Large intestine (tissue), 3 donors: ENCODE results near the gene HEXIM2. TPM values are rescaled to one million over a fixed set of nuclear protein-coding genes. Genes with fewer than 3 reads are reported as not detected.
A peak's percentile ranks its signal among the peaks of the same experiment; 100 is the strongest.
"Not testable (repeated sequence)": the region's sequence is repeated elsewhere in the genome, so short reads cannot be mapped to it uniquely, and the experiment has no call there.

Experiments
- DNase-seq, 2 donors: peaks; one replicate each; pipeline versions ENCODE4 v3.0.0 to v3.0.0-alpha.2; 2013
- H3K27ac ChIP-seq: one replicate; pipeline ENCODE4 v1.5.1; 2013; ENCODE audit warnings: low read length
- H3K27me3 ChIP-seq: 2 replicates; pipeline ENCODE4 v1.6.1; 2013; ENCODE audit warnings: low read length; ENCODE audit not compliant: control insufficient read depth, insufficient read depth
- H3K36me3 ChIP-seq: 2 replicates; pipeline ENCODE4 v1.6.1; 2013; ENCODE audit warnings: low read length; ENCODE audit not compliant: control insufficient read depth, insufficient read depth
- H3K4me1 ChIP-seq: one replicate; pipeline ENCODE4 v1.6.1; 2013; ENCODE audit warnings: low read length; ENCODE audit not compliant: control insufficient read depth, insufficient read depth
- H3K4me3 ChIP-seq: one replicate; pipeline ENCODE4 v1.5.1; 2013; ENCODE audit warnings: low read length
- H3K9me3 ChIP-seq: one replicate; pipeline ENCODE4 v1.6.1; 2013; ENCODE audit warnings: mild to moderate bottlenecking, low read depth, low read length, moderate library complexity; ENCODE audit not compliant: control insufficient read depth
- WGBS: methylation state at CpG from one replicate; pipeline ENCODE4 v1.1.5; 2013; ENCODE audit warnings: low lambda C conversion rate; ENCODE audit not compliant: insufficient coverage; 5-methylcytosine and 5-hydroxymethylcytosine counted together
- polyA plus RNA-seq: library from polyadenylated mRNA; unstranded; fragments of 120-200 nt; gene quantifications from one replicate; pipeline ENCODE4 v1.2.1, GENCODE V29; 2013

HEXIM2 gene
- polyA plus RNA-seq, 1 donor: 11.1 TPM

DNA sequence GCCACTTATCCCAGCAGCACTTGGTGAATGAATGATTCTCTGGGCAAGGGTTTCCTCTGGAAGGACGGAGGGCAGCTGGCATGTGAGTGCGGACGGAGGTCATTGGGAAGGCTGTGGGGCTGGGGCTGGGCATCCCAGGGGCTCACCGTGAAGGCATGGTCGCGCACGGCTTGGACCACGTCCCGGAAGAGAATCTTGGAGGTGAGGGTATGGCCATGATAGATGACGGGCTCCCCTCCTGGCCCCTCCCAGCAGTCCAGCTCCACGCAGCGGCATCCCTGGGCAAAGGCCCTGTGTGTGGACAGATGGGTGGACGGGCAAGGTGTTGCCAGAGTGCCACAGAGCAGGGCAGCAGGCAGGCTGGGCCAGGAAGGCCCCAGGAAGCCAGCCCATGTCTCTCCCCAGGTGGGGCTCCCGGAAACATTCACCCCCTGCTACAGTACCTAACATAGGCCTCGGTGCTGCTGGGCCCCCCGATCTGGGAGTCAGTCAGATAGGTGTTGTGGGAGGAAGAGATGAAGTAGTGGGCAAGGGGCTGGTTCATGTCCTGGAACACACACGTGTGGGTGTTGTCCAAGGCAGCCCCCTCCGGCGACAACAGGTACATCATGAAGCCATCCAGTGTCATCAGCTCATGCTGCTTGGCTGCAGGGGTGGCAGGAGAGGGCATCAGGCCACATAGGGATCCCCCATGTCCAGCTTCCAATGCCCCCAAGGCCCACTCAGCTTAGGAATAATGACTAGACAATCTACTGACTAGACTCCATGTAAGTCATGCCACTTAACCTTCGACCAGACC lies 43.6 kb upstream of the HEXIM2 start:
- Histone ChIP-seq H3K4me3 (no peak overlapping the region), H3K27ac (no peak overlapping the region), H3K36me3 (peaks cover 15% of the 10 kb centered on the region), H3K9me3 (no peaks in the 10 kb centered on the region), H3K27me3 (no peaks in the 10 kb centered on the region), H3K4me1 (peaks cover 9% of the 10 kb centered on the region)
- DNase-seq: no peak
- WGBS: no CpG with 5 or more reads among the region's 20 CpGs

DNA sequence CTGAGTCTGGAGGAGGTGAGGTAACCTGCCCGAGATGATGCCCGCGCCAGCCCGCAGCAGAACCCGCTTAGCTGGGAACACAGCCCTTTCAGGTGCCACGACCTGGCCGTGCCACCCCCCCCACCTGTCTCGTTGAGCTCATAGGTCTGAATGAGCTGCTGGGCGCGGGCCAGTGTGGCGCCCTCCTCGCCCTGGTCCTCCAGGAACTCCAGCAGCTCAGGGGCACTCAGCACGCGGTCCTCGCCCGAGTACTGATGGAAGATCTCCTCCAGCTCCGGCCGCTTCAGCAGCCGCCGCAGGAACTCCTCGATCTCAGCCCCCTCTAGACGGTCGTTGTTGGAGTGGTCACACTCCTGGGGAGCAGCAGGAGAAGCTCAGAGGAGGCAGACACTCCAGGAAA lies 43.0 kb upstream of the HEXIM2 start:
- H3K9me3 ChIP-seq: no peaks in the 10 kb centered on the region
- peaks cover 15% of the 10 kb centered on the region for H3K4me1 ChIP-seq
- H3K4me3 ChIP-seq: no peak overlapping the region
- H3K36me3 ChIP-seq: peaks cover 10% of the 10 kb centered on the region
- H3K27ac ChIP-seq: no peak overlapping the region
- no peaks in the 10 kb centered on the region for H3K27me3 ChIP-seq
- no CpG with 5 or more reads among the region's 23 CpGs for WGBS
- no peak for DNase-seq

DNA sequence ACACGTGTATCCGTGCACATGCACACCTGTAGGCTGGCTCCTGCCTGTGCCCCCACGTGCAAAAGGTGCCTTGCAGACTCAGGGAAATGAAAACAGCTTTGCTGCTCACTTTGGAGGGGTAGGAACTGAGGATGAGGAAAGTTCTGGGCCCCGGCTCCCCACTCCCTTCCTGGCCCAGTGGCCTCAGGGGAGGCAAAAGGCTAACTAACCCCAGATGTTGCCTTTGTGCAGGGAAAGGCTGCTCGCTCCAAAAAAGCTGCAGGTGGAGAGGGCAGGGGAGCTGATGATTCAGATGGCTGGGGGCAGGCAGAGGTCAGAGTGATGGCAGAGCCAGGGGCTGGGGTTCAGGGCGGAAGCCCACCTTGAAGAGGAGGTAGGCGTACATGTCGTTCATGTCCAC lies 41.7 kb upstream of the HEXIM2 start:
- H3K4me3 ChIP-seq: no peak overlapping the region
- peaks cover 27% of the 10 kb centered on the region for H3K4me1 ChIP-seq
- no CpG with 5 or more reads among the region's 8 CpGs for WGBS
- no peaks in the 10 kb centered on the region for H3K9me3 ChIP-seq
- no peak overlapping the region for H3K27ac ChIP-seq
- no peaks in the 10 kb centered on the region for H3K27me3 ChIP-seq
- peaks cover 10% of the 10 kb centered on the region for H3K36me3 ChIP-seq
- no peak for DNase-seq

DNA sequence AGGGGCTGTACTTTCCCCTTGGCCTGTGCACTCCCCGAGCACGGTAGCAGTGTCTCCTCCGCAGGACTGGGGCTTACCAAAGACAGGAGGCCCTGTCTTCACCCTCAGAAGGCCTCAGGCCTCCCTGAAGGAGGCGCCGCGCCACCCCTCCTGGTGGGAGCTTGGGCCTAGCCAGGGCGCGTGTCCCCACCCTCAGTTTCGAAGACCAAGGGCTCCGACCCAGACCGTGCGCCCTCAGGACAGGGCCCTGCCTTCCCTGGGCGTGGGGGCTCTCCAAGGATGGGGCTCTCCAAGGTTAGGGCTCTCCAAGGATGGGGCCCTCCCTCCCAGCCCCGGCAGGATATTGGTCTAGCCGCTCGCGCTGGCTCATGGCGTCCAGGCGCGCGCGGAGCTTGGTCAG lies 41.1 kb upstream of the HEXIM2 start:
- H3K4me3 ChIP-seq: no peak overlapping the region
- H3K36me3 ChIP-seq: peaks cover 10% of the 10 kb centered on the region
- no peaks in the 10 kb centered on the region for H3K9me3 ChIP-seq
- H3K4me1 ChIP-seq: peaks cover 31% of the 10 kb centered on the region
- H3K27me3 ChIP-seq: no peaks in the 10 kb centered on the region
- DNase-seq: no peak
- no peak overlapping the region for H3K27ac ChIP-seq
- WGBS: no CpG with 5 or more reads among the region's 22 CpGs

GRCh38 chr17:45121055-45121454 lies 40.6 kb upstream of the HEXIM2 start:
- no peaks in the 10 kb centered on the region for H3K9me3 ChIP-seq
- no peak overlapping the region for H3K27ac ChIP-seq
- no peaks in the 10 kb centered on the region for H3K27me3 ChIP-seq
- DNase-seq: no peak
- no peak overlapping the region for H3K4me3 ChIP-seq
- 100% methylated on average over 1 of the region's 45 CpGs for WGBS
- peaks cover 10% of the 10 kb centered on the region for H3K36me3 ChIP-seq
- peaks cover 31% of the 10 kb centered on the region for H3K4me1 ChIP-seq

- DNase-seq: no peak
- no CpG with 5 or more reads among the region's 6 CpGs for WGBS
- no peaks in the 10 kb centered on the region for H3K9me3 ChIP-seq
- H3K36me3 ChIP-seq: peaks cover 7% of the 10 kb centered on the region
- peak overlapping the region; percentile 45 for H3K27ac ChIP-seq
- H3K27me3 ChIP-seq: no peaks in the 10 kb centered on the region
- H3K4me3 ChIP-seq: no peak overlapping the region
- H3K4me1 ChIP-seq: peaks cover 48% of the 10 kb centered on the region
Observed at GRCh38 chr17:45123076-45123770, 38.5 kb upstream of the HEXIM2 start.

DNA sequence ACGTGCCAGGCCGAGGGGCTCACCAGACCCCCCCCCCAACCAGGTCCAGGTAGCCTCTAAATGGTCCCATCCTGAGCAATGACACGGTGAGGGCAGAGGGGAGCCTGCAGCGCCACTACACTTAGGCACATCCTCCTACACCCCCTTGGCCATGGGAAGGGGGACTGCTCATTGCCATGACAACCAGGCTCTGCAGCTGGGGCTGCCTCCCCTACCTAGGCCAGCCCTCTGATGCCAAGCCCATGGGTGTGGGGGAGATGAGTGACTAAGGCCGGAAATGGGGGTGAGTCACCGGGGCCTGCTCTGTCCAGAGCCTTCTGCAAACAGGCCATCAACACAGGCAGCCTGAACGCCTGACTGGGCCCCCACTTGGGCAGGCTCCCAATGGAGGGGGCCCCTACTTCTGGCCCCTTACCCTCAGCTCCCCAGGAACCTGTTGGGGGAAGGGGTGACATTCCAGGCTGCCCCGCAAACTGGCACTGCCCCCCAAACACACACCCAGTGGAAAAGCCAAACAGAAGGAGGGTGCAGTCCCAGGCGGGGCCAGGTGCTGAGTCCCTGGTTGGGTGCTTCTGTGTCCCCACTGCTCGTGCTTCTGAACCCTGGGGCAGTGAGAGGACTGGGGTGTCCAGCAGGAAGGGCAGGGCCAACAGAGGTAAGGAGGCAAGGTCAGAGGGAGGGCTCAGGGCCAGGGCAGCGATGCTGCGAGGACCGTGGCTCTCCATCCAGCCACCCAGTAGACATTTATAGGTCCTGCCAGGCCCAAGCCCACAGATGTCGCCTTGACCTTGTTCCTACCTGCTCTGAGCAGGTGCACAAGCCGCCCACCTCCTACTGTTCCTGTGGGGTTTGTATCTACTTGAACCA lies 37.5 kb upstream of the HEXIM2 start:
- H3K27ac ChIP-seq: peak overlapping the region; percentile 60
- H3K27me3 ChIP-seq: no peaks in the 10 kb centered on the region
- H3K36me3 ChIP-seq: no peaks in the 10 kb centered on the region
- DNase-seq: peak; percentile 80 to 89
- H3K4me3 ChIP-seq: no peak overlapping the region
- H3K9me3 ChIP-seq: no peaks in the 10 kb centered on the region
- no CpG with 5 or more reads among the region's 15 CpGs for WGBS
- peaks cover 57% of the 10 kb centered on the region for H3K4me1 ChIP-seq

DNA sequence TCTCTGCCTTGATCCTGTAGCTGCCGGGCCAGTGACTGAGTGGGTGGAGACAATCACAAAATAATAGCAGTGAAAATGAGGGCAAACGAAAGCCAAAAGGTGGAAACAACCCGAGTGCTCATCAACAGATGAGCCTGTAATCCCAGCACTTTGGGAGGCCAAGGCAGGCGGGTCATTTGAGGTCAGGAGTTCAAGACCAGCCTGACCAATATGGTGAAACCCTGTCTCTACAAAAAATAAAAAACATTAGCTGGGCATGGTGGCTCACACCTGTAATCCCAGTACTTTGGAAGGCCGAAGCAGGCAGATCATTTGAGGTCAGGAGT lies 36.9 kb upstream of the HEXIM2 start:
- H3K4me1 ChIP-seq: peaks cover 63% of the 10 kb centered on the region
- not testable (repeated sequence) for H3K4me3 ChIP-seq, H3K36me3 ChIP-seq, H3K27me3 ChIP-seq, DNase-seq, H3K9me3 ChIP-seq
- H3K27ac ChIP-seq: peak overlapping the region; percentile 60
- no CpG with 5 or more reads among the region's 5 CpGs for WGBS

DNA sequence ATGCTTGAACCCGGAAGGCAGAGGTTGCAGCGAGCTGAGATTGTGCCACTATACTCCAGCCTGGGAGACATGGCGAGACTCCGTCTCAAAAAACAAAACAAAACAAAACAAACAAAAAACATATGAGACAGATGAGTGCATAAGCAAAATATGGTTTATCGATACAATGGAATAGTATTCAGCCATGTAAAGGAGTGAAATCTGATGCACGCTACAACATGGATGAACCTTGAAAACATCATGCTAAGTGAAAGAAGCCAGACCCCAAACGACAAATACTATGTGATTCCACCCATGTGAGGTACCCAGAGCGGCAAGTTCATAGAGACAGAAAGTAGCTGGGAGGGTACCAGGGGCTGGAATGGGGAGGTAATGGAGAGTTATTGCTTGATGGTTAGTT lies 36.2 kb upstream of the HEXIM2 start:
- no peak for DNase-seq
- no peaks in the 10 kb centered on the region for H3K36me3 ChIP-seq
- H3K27ac ChIP-seq: no peak overlapping the region
- H3K27me3 ChIP-seq: no peaks in the 10 kb centered on the region
- 100% methylated on average over 4 of the region's 8 CpGs for WGBS
- H3K9me3 ChIP-seq: no peaks in the 10 kb centered on the region
- H3K4me3 ChIP-seq: no peak overlapping the region
- H3K4me1 ChIP-seq: peaks cover 71% of the 10 kb centered on the region

- peak; percentile 48 to 77 for DNase-seq
- Histone ChIP-seq H3K27ac (peak overlapping the region; percentile 92), H3K4me1 (peaks cover 84% of the 10 kb centered on the region), H3K4me3 (no peak overlapping the region), H3K9me3 (no peaks in the 10 kb centered on the region), H3K36me3 (no peaks in the 10 kb centered on the region), H3K27me3 (no peaks in the 10 kb centered on the region)
- no CpG with 5 or more reads among the region's 8 CpGs for WGBS
Observed at GRCh38 chr17:45127207-45127547, 34.5 kb upstream of the HEXIM2 start.
